CD14-positive monocyte (primary cell): ENCODE measurements around the gene UGT1A9. TPM values are rescaled to one million over a fixed set of nuclear protein-coding genes. Genes with fewer than 3 reads are reported as not detected.

Experiments used
- DNase-seq, 3 donors: peaks; one replicate each; pipeline ENCODE4 v3.0.0-alpha.2; 2011 to 2022
- H2AFZ ChIP-seq: 2 replicates; pipeline ENCODE4 v1.6.0; 2012; ENCODE audit warnings: mild to moderate bottlenecking, low read depth, low read length, inconsistent platforms; ENCODE audit not compliant: insufficient read depth, poor library complexity, severe bottlenecking
- H3K27ac ChIP-seq, 2 donors: 1 replicate in 1 of 2; 2 replicates in 1 of 2; pipeline ENCODE4 v1.5.1; 2012 to 2013; ENCODE audit warnings: low read length in 2 of 2, control low read depth in 1 of 2, inconsistent platforms in 1 of 2, low read depth in 1 of 2, mild to moderate bottlenecking in 1 of 2
- H3K27me3 ChIP-seq, 2 donors: one replicate each; pipeline versions ENCODE4 v1.6.0 to v1.6.1; 2011 to 2013; ENCODE audit warnings: low read length in 2 of 2; ENCODE audit not compliant: control insufficient read depth in 2 of 2, insufficient read depth in 2 of 2
- H3K36me3 ChIP-seq, 2 donors: replicated peaks in 1 of 2; 1 replicate in 1 of 2; 2 replicates in 1 of 2; pipeline versions ENCODE4 v1.5.1 to v1.6.1; 2012 to 2013; ENCODE audit warnings: low read length in 2 of 2, control low read depth in 1 of 2, inconsistent platforms in 1 of 2, mild to moderate bottlenecking in 1 of 2; ENCODE audit not compliant: insufficient read depth in 2 of 2, control insufficient read depth in 1 of 2
- H3K4me1 ChIP-seq, 2 donors: 1 replicate in 1 of 2; 2 replicates in 1 of 2; pipeline versions ENCODE4 v1.5.1 to v1.6.1; 2012 to 2013; ENCODE audit warnings: low read length in 2 of 2, control low read depth in 1 of 2, inconsistent platforms in 1 of 2, mild to moderate bottlenecking in 1 of 2, moderate library complexity in 1 of 2; ENCODE audit not compliant: insufficient read depth in 2 of 2, control insufficient read depth in 1 of 2
- H3K4me2 ChIP-seq: replicated peaks from 2 replicates; pipeline ENCODE3; 2012; ENCODE audit warnings: low read length, moderate library complexity, mild to moderate bottlenecking; ENCODE audit not compliant: poor library complexity, severe bottlenecking; ENCODE audit errors: extremely low read depth
- H3K4me3 ChIP-seq, 3 experiments: fragments of 200-600 bp in 1 of 3; sonication (generic) in 1 of 3; replicated peaks in 1 of 3; 1 replicate in 2 of 3; 2 replicates in 1 of 3; pipeline ENCODE4 v1.5.1; 2011 to 2013; ENCODE audit warnings: low read length in 3 of 3, mild to moderate bottlenecking in 3 of 3, control low read depth in 2 of 3, low read depth in 2 of 3, inconsistent platforms in 1 of 3, moderate library complexity in 1 of 3
- H3K79me2 ChIP-seq: 2 replicates; pipeline ENCODE4 v1.6.0; 2012; ENCODE audit warnings: mild to moderate bottlenecking, control low read depth, inconsistent platforms, low read length, moderate library complexity; ENCODE audit not compliant: insufficient read depth
- H3K9ac ChIP-seq: 2 replicates; pipeline ENCODE4 v1.6.0; 2017; ENCODE audit warnings: low read length, mild to moderate bottlenecking; ENCODE audit not compliant: insufficient read depth, poor library complexity, severe bottlenecking
- H3K9me3 ChIP-seq, 2 donors: replicated peaks in 1 of 2; 1 replicate in 1 of 2; 2 replicates in 1 of 2; pipeline versions ENCODE4 v1.5.1 to v1.6.1; 2012 to 2013; ENCODE audit warnings: low read length in 2 of 2, control low read depth in 1 of 2; ENCODE audit not compliant: control insufficient read depth in 1 of 2, insufficient read depth in 1 of 2
- H4K20me1 ChIP-seq: 2 replicates; pipeline ENCODE4 v1.6.0; 2012; ENCODE audit warnings: mild to moderate bottlenecking, low read length, control low read depth, moderate library complexity; ENCODE audit not compliant: insufficient read depth
- H3K27ac Mint-ChIP-seq, 7 donors: one replicate each; pipeline ENCODE4 v1.8.0; 2020; ENCODE audit warnings: mild to moderate bottlenecking in 7 of 7, mixed read lengths in 7 of 7, moderate library complexity in 6 of 7, inconsistent platforms in 2 of 7
- H3K27me3 Mint-ChIP-seq, 3 donors: one replicate each; pipeline ENCODE4 v1.8.0; 2021 to 2022; ENCODE audit warnings: low read depth in 3 of 3, mild to moderate bottlenecking in 3 of 3, mixed read lengths in 3 of 3, moderate library complexity in 3 of 3, inconsistent platforms in 1 of 3
- H3K36me3 Mint-ChIP-seq, 2 donors: one replicate each; pipeline ENCODE4 v1.8.0; 2020; ENCODE audit warnings: mixed read lengths in 2 of 2, inconsistent platforms in 1 of 2, mild to moderate bottlenecking in 1 of 2
- H3K4me1 Mint-ChIP-seq: one replicate; pipeline ENCODE4 v1.8.0; 2020; ENCODE audit warnings: mild to moderate bottlenecking, mixed read lengths
- H3K4me3 Mint-ChIP-seq, 2 donors: one replicate each; pipeline ENCODE4 v1.8.0; 2020; ENCODE audit warnings: mild to moderate bottlenecking in 2 of 2, mixed read lengths in 2 of 2, moderate library complexity in 1 of 2
- H3K9me3 Mint-ChIP-seq, 7 donors: one replicate each; pipeline ENCODE4 v1.8.0; 2020 to 2022; ENCODE audit warnings: mixed read lengths in 7 of 7, mild to moderate bottlenecking in 6 of 7, moderate library complexity in 6 of 7, inconsistent platforms in 2 of 7
- CTCF ChIP-seq: fragments of 200-600 bp; IDR thresholded peaks from one replicate; pipeline ENCODE4 v1.8.0; 2022; ENCODE audit warnings: antibody characterized with exemption, mild to moderate bottlenecking
- WGBS: methylation state at CpG from one replicate; pipeline ENCODE4 v1.1.5; 2013; ENCODE audit warnings: missing lambda C conversion rate; ENCODE audit not compliant: insufficient coverage; 5-methylcytosine and 5-hydroxymethylcytosine counted together
- intact Hi-C, 2 donors: fragments of 100-400 bp; cut with micrococcal nuclease; formaldehyde crosslinking; loops; one replicate each; pipeline versions ENCODE4 v1.15.0 to v1.15.1; 2023
- polyA plus RNA-seq, 3 donors: library from polyadenylated mRNA; depleted of rRNA in 1 of 3; unstranded in 2 of 3; stranded (reverse) in 1 of 3; fragments of 300-500 nt in 2 of 3; fragments of >200 nt in 1 of 3; fragmentation: Illumina TruSeq in 2 of 3; gene quantifications; 1 replicate in 2 of 3; 2 replicates in 1 of 3; pipeline ENCODE4 v1.2.3, GENCODE V29; 2012 to 2021

UGT1A9 gene
- polyA plus RNA-seq, 3 donors: not detected

- Histone ChIP-seq H3K4me1 (no peaks in the 10 kb centered on the region), H3K27me3 (no peaks in the 10 kb centered on the region), H3K9me3 (no peaks in the 10 kb centered on the region), H3K79me2 (no peaks in the 10 kb centered on the region), H3K4me3 (no peak overlapping the region), H4K20me1 (no peaks in the 10 kb centered on the region), H3K36me3 (no peaks in the 10 kb centered on the region), H3K4me2 (no peak overlapping the region), H3K9ac (no peak overlapping the region), H3K27ac (no peak overlapping the region), H2AFZ (no peak overlapping the region)
- H3K4me1 Mint-ChIP-seq: no peaks in the 10 kb centered on the region
- H3K27ac Mint-ChIP-seq: no peak overlapping the region
- intact Hi-C loops: no loop called here
- H3K4me3 Mint-ChIP-seq: no peak overlapping the region
- no peak for DNase-seq
- H3K9me3 Mint-ChIP-seq: peaks cover 0 to 6% (median 1%) of the 10 kb centered on the region in 7 donors
- no peak for TF ChIP-seq CTCF
- H3K27me3 Mint-ChIP-seq: peaks cover 0 to 2% (median 2%) of the 10 kb centered on the region in 3 donors
- H3K36me3 Mint-ChIP-seq: no peaks in the 10 kb centered on the region
- 88% methylated on average over 5 of the region's 6 CpGs for WGBS
Observed at GRCh38 chr2:233693963-233694362, 22.3 kb downstream of the UGT1A9 start.

GRCh38 chr2:233698740-233699139 lies 27.0 kb downstream of the UGT1A9 start:
- Mint-ChIP-seq H3K36me3 (no peaks in the 10 kb centered on the region), H3K9me3 (peaks cover 0 to 6% (median 1%) of the 10 kb centered on the region in 7 donors), H3K4me3 (no peak overlapping the region), H3K27me3 (peaks cover 0 to 3% (median 1%) of the 10 kb centered on the region in 3 donors), H3K27ac (no peak overlapping the region), H3K4me1 (no peaks in the 10 kb centered on the region)
- 100% methylated on average over 2 of the region's 4 CpGs for WGBS
- Histone ChIP-seq H3K4me3 (no peak overlapping the region), H4K20me1 (no peaks in the 10 kb centered on the region), H3K9ac (no peak overlapping the region), H3K27ac (no peak overlapping the region), H2AFZ (peak overlapping the region; percentile 8), H3K36me3 (no peaks in the 10 kb centered on the region), H3K27me3 (no peaks in the 10 kb centered on the region), H3K9me3 (no peaks in the 10 kb centered on the region), H3K4me1 (no peaks in the 10 kb centered on the region), H3K79me2 (no peaks in the 10 kb centered on the region), H3K4me2 (no peak overlapping the region)
- DNase-seq: no peak
- TF ChIP-seq CTCF: no peak
- intact Hi-C loops: no loop called here
